H9 (cell line): ENCODE measurements around the gene MALRD1. TPM values are rescaled to one million over a fixed set of nuclear protein-coding genes. Genes with fewer than 3 reads are reported as not detected.

Source experiments
- DNase-seq: peaks from one replicate; pipeline ENCODE4 v3.0.0-alpha.2; 2017
- H2AFZ ChIP-seq: one replicate; pipeline ENCODE4 v1.6.1; 2013; ENCODE audit warnings: mild to moderate bottlenecking, low read length, control low read depth, moderate library complexity
- H2AK5ac ChIP-seq: 2 replicates; pipeline ENCODE4 v1.6.1; 2013; ENCODE audit warnings: low read length, control low read depth, mixed read lengths; ENCODE audit not compliant: insufficient read length
- H2BK120ac ChIP-seq: one replicate; pipeline ENCODE4 v1.6.1; 2013; ENCODE audit warnings: low read depth, mild to moderate bottlenecking, low read length, control low read depth, inconsistent platforms; ENCODE audit not compliant: poor library complexity, severe bottlenecking
- H2BK12ac ChIP-seq: 2 replicates; pipeline ENCODE4 v1.6.1; 2013; ENCODE audit warnings: low read length, control low read depth, mixed read lengths, low read depth; ENCODE audit not compliant: insufficient read length
- H2BK15ac ChIP-seq: 2 replicates; pipeline ENCODE4 v1.6.1; 2013; ENCODE audit warnings: low read depth, low read length, control low read depth
- H2BK20ac ChIP-seq: one replicate; pipeline ENCODE4 v1.6.1; 2013; ENCODE audit warnings: low read depth, mild to moderate bottlenecking, low read length, control low read depth, inconsistent platforms; ENCODE audit not compliant: poor library complexity, severe bottlenecking
- H2BK5ac ChIP-seq: 2 replicates; pipeline ENCODE4 v1.6.1; 2013; ENCODE audit warnings: low read length, control low read depth, mixed read lengths; ENCODE audit not compliant: insufficient read length
- H3K14ac ChIP-seq: 2 replicates; pipeline ENCODE4 v1.6.1; 2013; ENCODE audit warnings: low read length, control low read depth; ENCODE audit not compliant: insufficient read depth
- H3K18ac ChIP-seq: 2 replicates; pipeline ENCODE4 v1.6.1; 2013; ENCODE audit warnings: low read depth, mild to moderate bottlenecking, mixed read lengths, low read length, control low read depth; ENCODE audit not compliant: insufficient read length
- H3K23ac ChIP-seq: 2 replicates; pipeline ENCODE4 v1.6.1; 2013; ENCODE audit warnings: low read length, control low read depth, mixed read lengths, low read depth; ENCODE audit not compliant: insufficient read length
- H3K23me2 ChIP-seq: 2 replicates; pipeline ENCODE4 v1.6.1; 2013; ENCODE audit warnings: low read depth, mild to moderate bottlenecking, mixed read lengths, low read length, control low read depth; ENCODE audit not compliant: insufficient read length, poor library complexity, severe bottlenecking
- H3K27ac ChIP-seq: 2 replicates; pipeline ENCODE4 v1.5.1; 2013; ENCODE audit warnings: low read length, control low read depth, mixed read lengths, low read depth; ENCODE audit not compliant: insufficient read length
- H3K27me3 ChIP-seq: 2 replicates; pipeline ENCODE4 v1.6.1; 2013; ENCODE audit warnings: low read length, control low read depth, inconsistent platforms; ENCODE audit not compliant: insufficient read depth
- H3K4ac ChIP-seq: 2 replicates; pipeline ENCODE4 v1.6.1; 2013; ENCODE audit warnings: low read depth, mild to moderate bottlenecking, control low read depth, inconsistent platforms, low read length, moderate library complexity
- H3K4me1 ChIP-seq: 2 replicates; pipeline ENCODE4 v1.6.1; 2013; ENCODE audit warnings: low read length, control low read depth, inconsistent platforms; ENCODE audit not compliant: insufficient read depth
- H3K4me2 ChIP-seq: 2 replicates; pipeline ENCODE4 v1.6.1; 2013; ENCODE audit warnings: low read length, control low read depth, mixed read lengths; ENCODE audit not compliant: insufficient read length, insufficient read depth
- H3K56ac ChIP-seq: 2 replicates; pipeline ENCODE4 v1.6.1; 2013; ENCODE audit warnings: low read depth, mild to moderate bottlenecking, mixed read lengths, low read length, control low read depth; ENCODE audit not compliant: insufficient read length
- H3K79me1 ChIP-seq: 2 replicates; pipeline ENCODE4 v1.6.1; 2013; ENCODE audit warnings: low read depth, mild to moderate bottlenecking, moderate library complexity, low read length, control low read depth, inconsistent platforms; ENCODE audit not compliant: insufficient read depth, poor library complexity, severe bottlenecking
- H3K79me2 ChIP-seq: 2 replicates; pipeline ENCODE4 v1.6.1; 2013; ENCODE audit warnings: low read length, control low read depth, inconsistent platforms; ENCODE audit not compliant: insufficient read depth
- H3K9ac ChIP-seq: 2 replicates; pipeline ENCODE4 v1.6.1; 2013; ENCODE audit warnings: low read length, control low read depth, mixed read lengths; ENCODE audit not compliant: insufficient read length; ENCODE audit errors: extremely low read depth
- H3K9me3 ChIP-seq: one replicate; pipeline ENCODE4 v1.6.1; 2013; ENCODE audit warnings: low read depth, low read length, inconsistent platforms; ENCODE audit not compliant: control insufficient read depth
- H3T11ph ChIP-seq: one replicate; pipeline ENCODE4 v1.6.1; 2013; ENCODE audit warnings: mild to moderate bottlenecking, low read length, control low read depth, inconsistent platforms
- H4K20me1 ChIP-seq: one replicate; pipeline ENCODE4 v1.6.1; 2013; ENCODE audit not compliant: control insufficient read depth, insufficient read length, insufficient read depth
- H4K5ac ChIP-seq: 2 replicates; pipeline ENCODE4 v1.6.1; 2013; ENCODE audit warnings: low read depth, mild to moderate bottlenecking, mixed read lengths, low read length, control low read depth; ENCODE audit not compliant: insufficient read length
- H4K8ac ChIP-seq: replicated peaks from 2 replicates; pipeline ENCODE4 v1.6.1; 2013; ENCODE audit warnings: low read length, control low read depth, mixed read lengths, low read depth; ENCODE audit not compliant: insufficient read length
- H4K91ac ChIP-seq: 2 replicates; pipeline ENCODE4 v1.6.1; 2013; ENCODE audit warnings: low read depth, mild to moderate bottlenecking, moderate library complexity, mixed read lengths, low read length, control low read depth; ENCODE audit not compliant: insufficient read length
- H3K27ac Mint-ChIP-seq, 3 experiments: 2 replicates in 2 of 3; 3 replicates in 1 of 3; pipeline ENCODE4 v1.8.0; 2020 to 2021; ENCODE audit warnings: mixed read lengths in 3 of 3, mild to moderate bottlenecking in 1 of 3, moderate library complexity in 1 of 3
- H3K27me3 Mint-ChIP-seq: 2 replicates; pipeline ENCODE4 v1.8.0; 2021; ENCODE audit warnings: low read depth, mild to moderate bottlenecking, moderate library complexity, mixed read lengths
- H3K36me3 Mint-ChIP-seq, 3 experiments: 2 replicates in 2 of 3; 3 replicates in 1 of 3; pipeline ENCODE4 v1.8.0; 2020 to 2021; ENCODE audit warnings: low read depth in 3 of 3, mixed read lengths in 3 of 3; ENCODE audit not compliant: insufficient read depth in 1 of 3
- H3K4me1 Mint-ChIP-seq, 2 experiments: 2 replicates each; pipeline ENCODE4 v1.8.0; 2020; ENCODE audit warnings: mixed read lengths in 2 of 2
- H3K4me3 Mint-ChIP-seq, 2 experiments: 2 replicates in 1 of 2; 3 replicates in 1 of 2; pipeline ENCODE4 v1.8.0; 2020 to 2021; ENCODE audit warnings: mild to moderate bottlenecking in 2 of 2, mixed read lengths in 2 of 2, moderate library complexity in 1 of 2
- H3K9me3 Mint-ChIP-seq, 2 experiments: 2 replicates in 1 of 2; 3 replicates in 1 of 2; pipeline ENCODE4 v1.8.0; 2020; ENCODE audit warnings: mild to moderate bottlenecking in 2 of 2, mixed read lengths in 2 of 2, moderate library complexity in 1 of 2
- WGBS: extraction: QIAGEN DNeasy Blood & Tissue Kit; methylation state at CpG from one replicate; pipeline ENCODE4 v1.1.7; 2013; ENCODE audit warnings: missing lambda C conversion rate, low lambda C conversion rate, mixed read lengths; ENCODE audit not compliant: insufficient read length; ENCODE audit errors: extremely low coverage; 5-methylcytosine and 5-hydroxymethylcytosine counted together
- total RNA-seq: library from RNA; stranded (reverse); gene quantifications from 2 replicates; pipeline ENCODE4 v1.2.1, GENCODE V29; 2021
- TF ChIP-seq, protein P1 (sequence below): fragments of 200-600 bp; sonication (generic); conservative IDR thresholded peaks from 3 replicates; pipeline ENCODE4 v1.8.0; 2021; ENCODE audit warnings: antibody characterized with exemption, mild to moderate bottlenecking

Gene MALRD1
- total RNA-seq, 1 experiment from 2014 or later, result 0.20 TPM

DNA sequence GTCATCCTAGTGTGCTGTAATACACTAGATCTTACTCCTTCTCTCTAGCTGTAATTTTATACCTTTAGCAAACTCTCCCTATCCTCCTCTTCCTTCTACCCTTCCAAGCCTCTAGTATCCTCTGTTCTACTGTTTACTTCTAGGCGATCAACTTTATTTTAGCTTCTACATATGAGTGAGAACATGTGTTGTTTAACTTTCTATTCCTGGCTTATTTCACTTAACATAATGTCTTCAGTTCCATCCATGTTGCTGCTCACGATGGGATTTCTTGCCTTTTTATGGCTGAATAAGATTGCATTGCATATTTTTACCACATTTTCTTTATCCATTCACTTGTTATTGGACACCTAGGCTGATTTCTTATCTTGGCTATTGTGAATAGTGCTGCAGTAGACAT lies 318.6 kb downstream of the MALRD1 start:
- no CpG with 5 or more reads among the region's 2 CpGs for WGBS

More for the DNA sequence above, 318.6 kb downstream of the MALRD1 start:
- DNase-seq, result no peak
- no peak overlapping the region for H4K8ac ChIP-seq
- TF ChIP-seq, protein P1, sequence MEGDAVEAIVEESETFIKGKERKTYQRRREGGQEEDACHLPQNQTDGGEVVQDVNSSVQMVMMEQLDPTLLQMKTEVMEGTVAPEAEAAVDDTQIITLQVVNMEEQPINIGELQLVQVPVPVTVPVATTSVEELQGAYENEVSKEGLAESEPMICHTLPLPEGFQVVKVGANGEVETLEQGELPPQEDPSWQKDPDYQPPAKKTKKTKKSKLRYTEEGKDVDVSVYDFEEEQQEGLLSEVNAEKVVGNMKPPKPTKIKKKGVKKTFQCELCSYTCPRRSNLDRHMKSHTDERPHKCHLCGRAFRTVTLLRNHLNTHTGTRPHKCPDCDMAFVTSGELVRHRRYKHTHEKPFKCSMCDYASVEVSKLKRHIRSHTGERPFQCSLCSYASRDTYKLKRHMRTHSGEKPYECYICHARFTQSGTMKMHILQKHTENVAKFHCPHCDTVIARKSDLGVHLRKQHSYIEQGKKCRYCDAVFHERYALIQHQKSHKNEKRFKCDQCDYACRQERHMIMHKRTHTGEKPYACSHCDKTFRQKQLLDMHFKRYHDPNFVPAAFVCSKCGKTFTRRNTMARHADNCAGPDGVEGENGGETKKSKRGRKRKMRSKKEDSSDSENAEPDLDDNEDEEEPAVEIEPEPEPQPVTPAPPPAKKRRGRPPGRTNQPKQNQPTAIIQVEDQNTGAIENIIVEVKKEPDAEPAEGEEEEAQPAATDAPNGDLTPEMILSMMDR, result no peak
- H3K23ac ChIP-seq, result no peak overlapping the region
- no peaks in the 10 kb centered on the region for H3K9me3 ChIP-seq
- H4K91ac ChIP-seq, result no peak overlapping the region
- H3K4me3 Mint-ChIP-seq, result no peak overlapping the region
- H3T11ph ChIP-seq, result no peak overlapping the region
- no peak overlapping the region for H3K18ac ChIP-seq
- H3K14ac ChIP-seq, result no peak overlapping the region
- H3K23me2 ChIP-seq, result no peaks in the 10 kb centered on the region
- no peak overlapping the region for H2BK20ac ChIP-seq
- H2BK5ac ChIP-seq, result no peak overlapping the region
- no peaks in the 10 kb centered on the region for H3K36me3 Mint-ChIP-seq
- H3K4me1 Mint-ChIP-seq, result no peaks in the 10 kb centered on the region
- no peak overlapping the region for H3K4ac ChIP-seq
- H2AFZ ChIP-seq, result no peak overlapping the region
- no peaks in the 10 kb centered on the region for H3K27me3 ChIP-seq
- H3K9ac ChIP-seq, result no peak overlapping the region
- no peak overlapping the region for H3K56ac ChIP-seq
- H3K27ac ChIP-seq, result no peak overlapping the region
- H3K79me2 ChIP-seq, result no peaks in the 10 kb centered on the region
- H3K4me2 ChIP-seq, result no peak overlapping the region
- H2BK12ac ChIP-seq, result no peak overlapping the region
- H3K9me3 Mint-ChIP-seq, result no peaks in the 10 kb centered on the region; a peak in 1 of 5 replicates
- H3K79me1 ChIP-seq, result no peaks in the 10 kb centered on the region
- H3K4me1 ChIP-seq, result no peaks in the 10 kb centered on the region
- H3K27ac Mint-ChIP-seq, result no peak overlapping the region
- H3K27me3 Mint-ChIP-seq, result no peaks in the 10 kb centered on the region
- no peak overlapping the region for H2BK15ac ChIP-seq
- no peak overlapping the region for H2BK120ac ChIP-seq
- H2AK5ac ChIP-seq, result no peak overlapping the region
- H4K20me1 ChIP-seq, result no peaks in the 10 kb centered on the region
- H4K5ac ChIP-seq, result no peak overlapping the region
